H1 (cell line): ENCODE results near the gene NELL2. TPM values are rescaled to one million over a fixed set of nuclear protein-coding genes. Genes with fewer than 3 reads are reported as not detected.

Experiments used
- CTCF ChIA-PET: fragments of 300-600 bp; sonication (Branson Sonifier 250); formaldehyde crosslinking; loops from one replicate; lab custom pipeline; 2021; ENCODE audit not compliant: partially characterized antibody; lab: Charles Lee
- POLR2A ChIA-PET: fragments of 300-600 bp; sonication (Branson Sonifier 250); formaldehyde crosslinking; loops from one replicate; lab custom pipeline; 2021; ENCODE audit warnings: inconsistent platforms; ENCODE audit not compliant: partially characterized antibody; lab: Charles Lee
- DNase-seq, 2 experiments: peaks; one replicate each; pipeline versions ENCODE4 v3.0.0 to v3.0.0-alpha.2; 2010 to 2022; ENCODE audit warnings: low spot score in 2 of 2, low read depth in 1 of 2, mixed read lengths in 1 of 2
- FAIRE-seq: peaks from 2 replicates; lab custom pipeline; 2011; peaks lifted over from hg19 to GRCh38; lab: Jason Lieb, UNC
- H2AFZ ChIP-seq: 2 replicates; pipeline ENCODE4 v1.8.1; 2012; ENCODE audit warnings: low read length, inconsistent platforms
- H2AK5ac ChIP-seq: 2 replicates; pipeline ENCODE4 v1.6.1; 2013; ENCODE audit warnings: low read depth, low read length
- H2BK120ac ChIP-seq: replicated peaks from 2 replicates; pipeline ENCODE3; 2013; ENCODE audit warnings: low read depth, low read length, inconsistent platforms
- H2BK12ac ChIP-seq: 2 replicates; pipeline ENCODE4 v1.6.1; 2013; ENCODE audit warnings: low read depth, low read length
- H2BK15ac ChIP-seq: 2 replicates; pipeline ENCODE4 v1.6.1; 2013; ENCODE audit warnings: low read length
- H2BK20ac ChIP-seq: 2 replicates; pipeline ENCODE4 v1.6.1; 2013; ENCODE audit warnings: low read length
- H2BK5ac ChIP-seq: 2 replicates; pipeline ENCODE4 v1.6.1; 2013; ENCODE audit warnings: low read depth, low read length
- H3K14ac ChIP-seq: 2 replicates; pipeline ENCODE4 v1.6.1; 2013; ENCODE audit warnings: inconsistent platforms; ENCODE audit not compliant: insufficient read length
- H3K18ac ChIP-seq: 2 replicates; pipeline ENCODE4 v1.6.1; 2013; ENCODE audit warnings: low read length; ENCODE audit errors: extremely low read depth
- H3K23ac ChIP-seq: 2 replicates; pipeline ENCODE4 v1.6.1; 2013; ENCODE audit warnings: inconsistent platforms; ENCODE audit not compliant: insufficient read length
- H3K23me2 ChIP-seq: 2 replicates; pipeline ENCODE4 v1.6.1; 2013; ENCODE audit warnings: low read depth, low read length
- H3K27ac ChIP-seq: 2 replicates; pipeline ENCODE4 v1.6.1; 2011; ENCODE audit warnings: low read depth, low read length, inconsistent platforms
- H3K27me3 ChIP-seq, 4 experiments: replicated peaks in 1 of 4; 1 replicate in 1 of 4; 2 replicates in 3 of 4; pipeline versions ENCODE4 v1.6.1 to v1.8.1; 2011 to 2013; ENCODE audit warnings: low read length in 3 of 4, mild to moderate bottlenecking in 3 of 4, inconsistent platforms in 2 of 4, mixed read lengths in 2 of 4, moderate library complexity in 1 of 4; ENCODE audit not compliant: control insufficient read depth in 3 of 4, insufficient read depth in 3 of 4; ENCODE audit errors: extremely low read depth in 1 of 4
- H3K36me3 ChIP-seq, 4 experiments: 2 replicates each; pipeline versions ENCODE4 v1.6.1 to v1.8.1; 2011 to 2013; ENCODE audit warnings: mild to moderate bottlenecking in 4 of 4, low read length in 3 of 4, moderate library complexity in 2 of 4, control low read depth in 1 of 4, inconsistent platforms in 1 of 4; ENCODE audit not compliant: insufficient read depth in 4 of 4, control insufficient read depth in 2 of 4
- H3K4ac ChIP-seq: replicated peaks from 2 replicates; pipeline ENCODE3; 2013; ENCODE audit warnings: low read length, low read depth, mixed read lengths, inconsistent platforms; ENCODE audit not compliant: insufficient read length
- H3K4me1 ChIP-seq, 4 experiments: replicated peaks in 1 of 4; 1 replicate in 1 of 4; 2 replicates in 3 of 4; pipeline versions ENCODE4 v1.6.1 to v1.8.1; 2011 to 2013; ENCODE audit warnings: low read length in 3 of 4, inconsistent platforms in 2 of 4, mixed read lengths in 1 of 4; ENCODE audit not compliant: insufficient read depth in 4 of 4, control insufficient read depth in 3 of 4
- H3K4me2 ChIP-seq, 2 experiments: 2 replicates each; pipeline versions ENCODE4 v1.6.1 to v1.8.1; 2011 to 2013; ENCODE audit warnings: low read depth in 2 of 2, low read length in 2 of 2, control low read depth in 1 of 2, inconsistent platforms in 1 of 2, mild to moderate bottlenecking in 1 of 2; ENCODE audit not compliant: insufficient read depth in 1 of 2
- H3K4me3 ChIP-seq, 4 experiments: fragments of 200-600, 300-600 bp in 1 of 4; sonication (generic), shearing (Covaris generic), sonication (Bioruptor Twin) in 1 of 4; 2 replicates each; pipeline versions ENCODE4 v1.5.1 to v1.8.1; 2011 to 2016; ENCODE audit warnings: low read length in 4 of 4, low read depth in 3 of 4, control low read depth in 2 of 4, inconsistent platforms in 2 of 4, mild to moderate bottlenecking in 2 of 4, mixed read lengths in 1 of 4, moderate library complexity in 1 of 4; ENCODE audit not compliant: insufficient read depth in 2 of 4; ENCODE audit errors: extremely low read depth in 1 of 4
- H3K56ac ChIP-seq: replicated peaks from 2 replicates; pipeline ENCODE3; 2013; ENCODE audit warnings: low read depth, mild to moderate bottlenecking, mixed read lengths, low read length, inconsistent platforms; ENCODE audit not compliant: insufficient read length
- H3K79me1 ChIP-seq: 2 replicates; pipeline ENCODE4 v1.6.1; 2013; ENCODE audit warnings: low read depth, low read length, control low read depth
- H3K79me2 ChIP-seq, 2 experiments: 2 replicates each; pipeline versions ENCODE4 v1.6.1 to v1.8.1; 2012 to 2013; ENCODE audit warnings: low read length in 2 of 2, mild to moderate bottlenecking in 2 of 2, inconsistent platforms in 1 of 2; ENCODE audit not compliant: insufficient read depth in 2 of 2, control insufficient read depth in 1 of 2
- H3K9ac ChIP-seq, 4 experiments: replicated peaks in 1 of 4; 1 replicate in 1 of 4; 2 replicates in 3 of 4; pipeline versions ENCODE4 v1.6.1 to v1.8.1; 2011 to 2013; ENCODE audit warnings: low read depth in 3 of 4, low read length in 3 of 4, control low read depth in 2 of 4, mild to moderate bottlenecking in 2 of 4, moderate library complexity in 2 of 4, inconsistent platforms in 1 of 4; ENCODE audit errors: extremely low read depth in 1 of 4
- H3K9me3 ChIP-seq, 2 experiments: 2 replicates each; pipeline versions ENCODE4 v1.6.1 to v1.8.1; 2012 to 2013; ENCODE audit warnings: mild to moderate bottlenecking in 2 of 2, moderate library complexity in 2 of 2, control low read depth in 1 of 2, inconsistent platforms in 1 of 2, low read depth in 1 of 2, low read length in 1 of 2, mixed read lengths in 1 of 2; ENCODE audit not compliant: insufficient read depth in 2 of 2
- H4K20me1 ChIP-seq, 2 experiments: replicated peaks in 1 of 2; 2 replicates each; pipeline versions ENCODE3 to v1.8.1; 2011 to 2013; ENCODE audit warnings: inconsistent platforms in 2 of 2, low read length in 2 of 2, mild to moderate bottlenecking in 1 of 2; ENCODE audit not compliant: insufficient read depth in 2 of 2, control insufficient read depth in 1 of 2
- H4K5ac ChIP-seq: 2 replicates; pipeline ENCODE4 v1.6.1; 2013; ENCODE audit warnings: low read length, low read depth, mixed read lengths, inconsistent platforms; ENCODE audit not compliant: insufficient read length
- H4K8ac ChIP-seq: 2 replicates; pipeline ENCODE4 v1.8.0; 2013; ENCODE audit warnings: mild to moderate bottlenecking, moderate library complexity, low read length, inconsistent platforms; ENCODE audit not compliant: insufficient read depth; ENCODE audit errors: extremely low read depth
- H4K91ac ChIP-seq: replicated peaks from 2 replicates; pipeline ENCODE3; 2013; ENCODE audit warnings: low read length, mixed read lengths, inconsistent platforms; ENCODE audit not compliant: insufficient read length
- CHD2 ChIP-seq: IDR thresholded peaks from 2 replicates; pipeline ENCODE4 v1.6.1; 2012; ENCODE audit warnings: low read length, improper control_type of control experiment
- CTCF ChIP-seq, 3 experiments: IDR thresholded peaks; 1 replicate in 2 of 3; 2 replicates in 1 of 3; pipeline versions ENCODE4 v1.5.1 to v1.6.1; 2011; ENCODE audit warnings: low read length in 3 of 3, mild to moderate bottlenecking in 3 of 3, inconsistent platforms in 2 of 3, low read depth in 1 of 3, moderate library complexity in 1 of 3; ENCODE audit not compliant: insufficient read depth in 1 of 3; ENCODE audit errors: control extremely low read depth in 1 of 3
- RAD21 ChIP-seq, 2 experiments: IDR thresholded peaks in 1 of 2; conservative IDR thresholded peaks in 1 of 2; 2 replicates each; pipeline ENCODE4 v1.6.1; 2011; ENCODE audit warnings: low read depth in 2 of 2, low read length in 2 of 2, improper control_type of control experiment in 1 of 2, inconsistent platforms in 1 of 2, mild to moderate bottlenecking in 1 of 2, moderate library complexity in 1 of 2
- TEAD4 ChIP-seq: IDR thresholded peaks from 2 replicates; pipeline ENCODE4 v1.6.1; 2012; ENCODE audit warnings: low read depth, low read length, inconsistent platforms, mixed read lengths
- YY1 ChIP-seq: IDR thresholded peaks from 2 replicates; pipeline ENCODE4 v1.6.1; 2011; ENCODE audit warnings: low read depth, mild to moderate bottlenecking, low read length
- WGBS, 2 experiments: shearing (Covaris generic) in 1 of 2; methylation state at CpG; one replicate each; pipeline versions ENCODE4 v1.1.6 to v1.1.7; 2013 to 2015; ENCODE audit warnings: low lambda C conversion rate in 2 of 2, mixed read lengths in 2 of 2, inconsistent platforms in 1 of 2, low coverage in 1 of 2, missing lambda C conversion rate in 1 of 2; ENCODE audit not compliant: insufficient replicate concordance in 2 of 2, insufficient coverage in 1 of 2, insufficient read length in 1 of 2; ENCODE audit errors: extremely low coverage in 1 of 2, missing lambda C conversion rate in 1 of 2; 5-methylcytosine and 5-hydroxymethylcytosine counted together
- polyA plus RNA-seq, 7 experiments: library from polyadenylated mRNA; depleted of rRNA in 3 of 7; stranded (reverse) in 5 of 7; unstranded in 2 of 7; fragments of >200 nt in 5 of 7; fragments of 200-250 nt in 2 of 7; gene quantifications; 1 replicate in 5 of 7; 2 replicates in 1 of 7; 4 replicates in 1 of 7; pipeline versions ENCODE4 v1.2.1 to v1.2.3, GENCODE V29; 2011 to 2013; ENCODE audit warnings: missing spikeins in 2 of 7, mixed read lengths in 2 of 7
- total RNA-seq: library from RNA; stranded (reverse); fragmentation: NEBNext Ultra II Directional; extraction: Animal tissue kit (Norgen Biotek cat#: 25700); gene quantifications from 2 replicates; pipeline ENCODE4 v1.2.1, GENCODE V29; 2021

Gene NELL2
- total and polyA plus RNA-seq, 2 of the 8 experiments (the other 6 are each of a cell fraction or from before 2014, with no cell fraction given) = 54.2 to 56.8 TPM

GRCh38 chr12:44774815-44775411 lies 101.2 kb downstream of the NELL2 start:
- H3K9me3 ChIP-seq = no peaks in the 10 kb centered on the region
- H3K4me2 ChIP-seq = no peak overlapping the region
- H2BK120ac ChIP-seq = no peak overlapping the region
- DNase-seq (peak; percentile 36 to 91), FAIRE-seq (peak; percentile 7)
- no peak overlapping the region for H2BK12ac ChIP-seq
- no peaks in the 10 kb centered on the region for H3K79me2 ChIP-seq
- H3K79me1 ChIP-seq = no peaks in the 10 kb centered on the region
- peaks cover 0 to 2% (median 2%) of the 10 kb centered on the region in 4 experiments; a peak in 2 of 7 replicates for H3K4me1 ChIP-seq
- no peak overlapping the region for H2AFZ ChIP-seq
- H4K8ac ChIP-seq = no peak overlapping the region
- no peak overlapping the region for H3K27ac ChIP-seq
- H3K4me3 ChIP-seq = no peak overlapping the region
- no peak overlapping the region for H3K56ac ChIP-seq
- H3K14ac ChIP-seq = no peak overlapping the region
- H2AK5ac ChIP-seq = no peak overlapping the region
- no peak overlapping the region for H2BK5ac ChIP-seq
- no peak overlapping the region for H4K5ac ChIP-seq
- TF ChIP-seq CTCF (IDR thresholded peaks at IDR 0.05; ENCODE audit: control extremely low read depth in 1 of 3, insufficient read depth in 1 of 3, low read depth in 1 of 3, low read length in 3 of 3) (peak; percentile 80 to 89 (median 81)), RAD21 (IDR thresholded peaks at IDR 0.05 in 1 of 2, conservative IDR thresholded peaks at IDR 0.05 in 1 of 2; ENCODE audit: low read depth in 2 of 2, low read length in 2 of 2) (peak; percentile 67 to 76), YY1 (0 out of 2 replicates have a peak, but pooled peaks have one; percentile 23), CHD2 (no peak), TEAD4 (peak; percentile 65)
- 66% methylated on average over 11 of the region's 11 CpGs; no CpG with 5 or more reads in 1 of the 2 experiments for WGBS, 2 experiments
- H2BK20ac ChIP-seq = no peak overlapping the region
- CTCF ChIA-PET = interaction anchor here (0.7 to 3.4 kb wide), 18 partner anchors 8 to 861 kb away, joined by 3 to 27 read pairs (median 3); partner anchors contain the start of gene NELL2
- H2BK15ac ChIP-seq = no peak overlapping the region
- POLR2A ChIA-PET = no interaction called here
- H3K4ac ChIP-seq = no peak overlapping the region
- no peaks in the 10 kb centered on the region for H3K27me3 ChIP-seq
- no peak overlapping the region for H3K9ac ChIP-seq
- H3K23me2 ChIP-seq = no peaks in the 10 kb centered on the region
- H4K20me1 ChIP-seq = no peaks in the 10 kb centered on the region
- no peak overlapping the region for H3K18ac ChIP-seq
- H3K36me3 ChIP-seq = peaks cover 0 to 5% (median 0%) of the 10 kb centered on the region in 4 experiments; a peak in 2 of 8 replicates
- H4K91ac ChIP-seq = no peak overlapping the region
- no peak overlapping the region for H3K23ac ChIP-seq
